ENCODE data around the gene CACNA1C. TPM values are rescaled to one million over a fixed set of nuclear protein-coding genes. Genes with fewer than 3 reads are reported as not detected.

The CACNA1C gene
- polyA plus RNA-seq, 2 donors, result 2.1 to 2.5 TPM

DNA sequence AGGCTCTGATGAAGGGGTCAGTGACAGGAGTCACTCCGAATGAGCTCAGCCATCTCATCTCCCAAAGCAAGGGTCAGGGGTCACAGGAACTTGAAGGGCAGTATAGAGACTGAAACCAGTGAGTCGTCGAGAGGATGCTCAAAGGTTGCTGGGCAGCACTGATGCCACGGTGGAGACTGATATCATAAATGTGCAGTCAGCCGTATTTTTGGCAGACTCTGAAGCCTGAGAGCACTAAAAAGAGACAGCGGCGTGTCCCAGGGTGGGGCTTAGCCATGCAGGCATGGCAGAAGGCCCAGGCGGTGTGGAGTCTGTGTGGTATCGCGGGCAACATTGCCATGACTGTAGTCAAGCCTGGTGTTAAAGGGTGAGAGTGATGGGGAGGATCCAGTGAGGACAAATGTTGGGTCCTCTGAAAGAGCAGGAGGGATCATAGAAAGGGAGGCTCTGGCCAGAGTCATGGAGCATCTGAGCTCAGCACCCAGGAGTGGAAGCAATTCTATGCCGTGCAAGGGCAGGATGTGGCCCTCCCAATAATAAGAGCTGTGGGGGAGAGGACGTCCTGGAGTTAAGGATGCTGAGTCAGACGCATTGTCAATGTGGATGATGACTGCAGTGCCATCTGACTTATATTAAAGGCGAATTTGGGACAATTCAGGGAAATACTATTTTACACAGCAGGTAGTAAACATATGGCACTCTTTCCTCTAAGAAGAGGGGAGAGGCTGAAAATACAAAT, 500.8 kb downstream of the CACNA1C start:
- Histone ChIP-seq H3K4me3 (ENCODE audit: low read depth in 1 of 2, low read length in 2 of 2) (no peak overlapping the region), H3K27ac (ENCODE audit: low read depth in 2 of 2, low read length in 1 of 2) (no peak overlapping the region), H3K9me3 (ENCODE audit: control insufficient read depth in 2 of 2, insufficient read depth in 1 of 2, low read depth in 1 of 2, low read length in 1 of 2) (peaks cover 0 to 3% of the 10 kb centered on the region in 2 donors), H3K27me3 (ENCODE audit: control insufficient read depth in 1 of 2, insufficient read depth in 2 of 2, low read length in 2 of 2) (no peaks in the 10 kb centered on the region), H3K36me3 (ENCODE audit: control insufficient read depth in 2 of 2, insufficient read depth in 2 of 2, low read length in 1 of 2) (no peaks in the 10 kb centered on the region), H3K4me1 (ENCODE audit: control insufficient read depth in 2 of 2, insufficient read depth in 2 of 2, low read length in 1 of 2) (peaks cover 0 to 2% of the 10 kb centered on the region in 2 donors)
- 77 to 80% methylated on average over 14 of the region's 14 CpGs for WGBS, 2 donors

DNA sequence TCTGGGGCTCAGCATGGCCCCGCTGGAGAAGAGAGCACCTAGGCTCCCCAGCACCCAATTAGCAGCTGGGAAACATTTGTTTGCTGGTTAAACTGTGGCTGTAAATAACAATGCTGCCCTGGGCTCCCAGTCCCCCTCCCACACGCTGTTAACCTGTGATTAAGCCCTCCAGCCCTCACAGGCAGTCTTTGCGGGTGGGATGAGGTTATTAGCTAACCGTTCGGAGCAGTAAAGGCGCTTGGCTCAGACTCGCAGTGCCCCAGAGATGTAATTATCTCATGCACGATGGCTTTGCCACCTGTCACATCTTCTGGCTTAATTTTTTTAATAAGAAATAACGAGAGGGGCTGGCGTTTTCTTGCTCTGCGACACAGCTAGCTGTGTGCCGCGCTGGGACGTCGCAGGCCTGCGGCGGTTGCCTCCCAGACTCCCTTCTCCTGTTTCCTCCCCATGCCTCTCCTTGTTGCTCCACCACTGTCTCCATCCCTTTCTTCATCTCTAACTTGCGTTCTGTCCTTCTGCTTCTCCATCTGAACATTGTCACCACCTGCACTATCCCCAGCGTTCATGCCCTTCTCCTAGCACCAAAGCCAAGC, 502.8 kb downstream of the CACNA1C start:
- peaks cover 0 to 3% of the 10 kb centered on the region in 2 donors for H3K9me3 ChIP-seq (ENCODE audit: control insufficient read depth in 2 of 2, insufficient read depth in 1 of 2, low read depth in 1 of 2, low read length in 1 of 2)
- no peak overlapping the region for H3K4me3 ChIP-seq (ENCODE audit: low read depth in 1 of 2, low read length in 2 of 2)
- H3K36me3 ChIP-seq (ENCODE audit: control insufficient read depth in 2 of 2, insufficient read depth in 2 of 2, low read length in 1 of 2), result no peaks in the 10 kb centered on the region
- no peak overlapping the region for H3K27ac ChIP-seq (ENCODE audit: low read depth in 2 of 2, low read length in 1 of 2)
- H3K4me1 ChIP-seq (ENCODE audit: control insufficient read depth in 2 of 2, insufficient read depth in 2 of 2, low read length in 1 of 2), result peaks cover 0 to under 1% of the 10 kb centered on the region in 2 donors
- H3K27me3 ChIP-seq (ENCODE audit: control insufficient read depth in 1 of 2, insufficient read depth in 2 of 2, low read length in 2 of 2), result no peaks in the 10 kb centered on the region
- WGBS, 2 donors, result 80 to 82% methylated on average over 19 of the region's 19 CpGs

DNA sequence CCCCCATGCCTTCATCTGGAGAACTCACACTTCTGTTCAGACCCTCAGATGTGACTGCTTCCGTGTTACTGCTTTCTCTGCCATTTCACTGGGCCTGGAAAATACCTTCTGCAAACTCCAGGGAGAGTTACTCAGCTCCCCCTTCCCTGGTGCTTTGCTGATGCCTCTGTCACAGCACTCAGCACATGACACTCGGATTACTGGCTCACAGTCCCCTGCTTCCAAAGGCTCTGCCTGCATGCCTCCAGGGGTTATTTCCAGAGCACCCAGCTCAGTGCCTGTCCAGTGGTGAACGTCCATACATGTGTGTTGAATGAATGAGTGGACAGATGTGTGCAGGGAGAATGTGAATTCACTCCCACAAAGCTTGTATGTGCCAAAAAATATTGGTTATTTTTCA, 504.8 kb downstream of the CACNA1C start:
- H3K27me3 ChIP-seq (ENCODE audit: control insufficient read depth in 1 of 2, insufficient read depth in 2 of 2, low read length in 2 of 2), result no peaks in the 10 kb centered on the region
- 67 to 68% methylated on average over 3 of the region's 3 CpGs for WGBS, 2 donors
- H3K9me3 ChIP-seq (ENCODE audit: control insufficient read depth in 2 of 2, insufficient read depth in 1 of 2, low read depth in 1 of 2, low read length in 1 of 2), result peaks cover 0 to 3% of the 10 kb centered on the region in 2 donors
- H3K4me1 ChIP-seq (ENCODE audit: control insufficient read depth in 2 of 2, insufficient read depth in 2 of 2, low read length in 1 of 2), result no peaks in the 10 kb centered on the region
- H3K4me3 ChIP-seq (ENCODE audit: low read depth in 1 of 2, low read length in 2 of 2), result no peak overlapping the region
- no peak overlapping the region for H3K27ac ChIP-seq (ENCODE audit: low read depth in 2 of 2, low read length in 1 of 2)
- no peaks in the 10 kb centered on the region for H3K36me3 ChIP-seq (ENCODE audit: control insufficient read depth in 2 of 2, insufficient read depth in 2 of 2, low read length in 1 of 2)

DNA sequence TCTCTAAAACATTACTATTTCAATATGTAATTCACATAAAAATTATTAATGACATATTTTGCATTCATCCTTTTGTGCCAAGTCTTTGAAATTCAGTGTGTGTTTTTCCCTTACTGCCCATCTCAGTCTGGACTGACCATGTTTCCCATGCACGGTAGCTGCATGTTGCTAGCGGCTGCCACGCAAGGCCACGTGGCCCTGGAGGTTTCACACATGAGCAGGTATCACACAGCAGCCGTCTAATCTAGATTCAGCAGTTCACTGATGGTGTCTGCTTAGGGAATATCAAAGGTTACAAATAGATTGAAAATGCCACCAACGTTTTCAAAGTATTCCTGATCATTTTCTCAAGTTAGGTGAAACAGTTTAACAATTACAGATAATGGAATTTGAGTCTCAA, 507.1 kb downstream of the CACNA1C start:
- no peaks in the 10 kb centered on the region for H3K36me3 ChIP-seq (ENCODE audit: control insufficient read depth in 2 of 2, insufficient read depth in 2 of 2, low read length in 1 of 2)
- WGBS, 2 donors, result 82 to 85% methylated on average over 6 of the region's 6 CpGs
- H3K4me1 ChIP-seq (ENCODE audit: control insufficient read depth in 2 of 2, insufficient read depth in 2 of 2, low read length in 1 of 2), result no peaks in the 10 kb centered on the region
- H3K27ac ChIP-seq (ENCODE audit: low read depth in 2 of 2, low read length in 1 of 2), result no peak overlapping the region
- peaks cover 0 to 3% of the 10 kb centered on the region in 2 donors for H3K9me3 ChIP-seq (ENCODE audit: control insufficient read depth in 2 of 2, insufficient read depth in 1 of 2, low read depth in 1 of 2, low read length in 1 of 2)
- H3K27me3 ChIP-seq (ENCODE audit: control insufficient read depth in 1 of 2, insufficient read depth in 2 of 2, low read length in 2 of 2), result no peaks in the 10 kb centered on the region
- H3K4me3 ChIP-seq (ENCODE audit: low read depth in 1 of 2, low read length in 2 of 2), result no peak overlapping the region

DNA sequence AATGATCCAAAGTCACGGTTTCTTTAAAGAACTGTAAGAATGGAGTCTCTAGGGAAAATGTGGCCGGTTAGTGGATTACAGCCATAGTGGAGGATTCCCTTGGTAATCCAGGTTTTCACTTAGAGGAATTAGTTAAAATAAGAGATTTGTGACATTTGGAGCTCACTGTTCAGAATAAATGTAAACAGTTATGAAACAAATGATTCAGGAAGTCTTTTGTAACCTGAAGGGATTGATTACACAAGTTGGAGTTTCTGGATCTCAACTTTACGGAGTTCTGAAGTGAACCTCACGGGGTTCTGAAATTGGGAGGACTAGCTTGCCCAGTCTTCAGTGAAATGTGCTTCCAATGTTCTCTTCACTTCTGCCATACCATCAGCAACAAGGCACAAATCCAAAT, 507.6 kb downstream of the CACNA1C start:
- 77 to 85% methylated on average over 4 of the region's 4 CpGs for WGBS, 2 donors
- Histone ChIP-seq H3K27ac (ENCODE audit: low read depth in 2 of 2, low read length in 1 of 2) (no peak overlapping the region), H3K4me3 (ENCODE audit: low read depth in 1 of 2, low read length in 2 of 2) (no peak overlapping the region), H3K4me1 (ENCODE audit: control insufficient read depth in 2 of 2, insufficient read depth in 2 of 2, low read length in 1 of 2) (no peaks in the 10 kb centered on the region), H3K27me3 (ENCODE audit: control insufficient read depth in 1 of 2, insufficient read depth in 2 of 2, low read length in 2 of 2) (no peaks in the 10 kb centered on the region), H3K9me3 (ENCODE audit: control insufficient read depth in 2 of 2, insufficient read depth in 1 of 2, low read depth in 1 of 2, low read length in 1 of 2) (peaks cover 0 to 3% of the 10 kb centered on the region in 2 donors), H3K36me3 (ENCODE audit: control insufficient read depth in 2 of 2, insufficient read depth in 2 of 2, low read length in 1 of 2) (no peaks in the 10 kb centered on the region)

DNA sequence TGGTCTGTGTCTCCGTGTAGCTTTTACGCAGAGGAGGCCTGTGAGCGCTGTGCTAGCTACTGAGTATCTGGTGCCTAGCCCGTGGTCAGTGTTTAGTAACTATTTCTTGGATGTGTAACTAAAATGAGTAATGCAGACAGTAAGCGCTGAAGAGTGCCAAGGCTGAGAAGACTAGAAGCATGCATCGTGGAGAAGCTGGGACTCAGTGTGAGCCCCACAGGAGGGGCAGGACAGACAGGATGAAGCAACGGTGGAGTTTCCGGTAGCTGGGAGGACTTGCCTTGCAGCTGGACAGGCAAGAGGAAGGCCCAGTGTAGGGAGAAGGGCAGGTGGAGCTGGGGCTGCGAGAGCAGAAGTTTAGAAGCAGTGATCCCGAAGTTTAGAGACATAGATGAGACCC, 508.6 kb downstream of the CACNA1C start:
- WGBS, 2 donors, result 74 to 79% methylated on average over 10 of the region's 10 CpGs
- H3K27ac ChIP-seq (ENCODE audit: low read depth in 2 of 2, low read length in 1 of 2), result no peak overlapping the region

DNA sequence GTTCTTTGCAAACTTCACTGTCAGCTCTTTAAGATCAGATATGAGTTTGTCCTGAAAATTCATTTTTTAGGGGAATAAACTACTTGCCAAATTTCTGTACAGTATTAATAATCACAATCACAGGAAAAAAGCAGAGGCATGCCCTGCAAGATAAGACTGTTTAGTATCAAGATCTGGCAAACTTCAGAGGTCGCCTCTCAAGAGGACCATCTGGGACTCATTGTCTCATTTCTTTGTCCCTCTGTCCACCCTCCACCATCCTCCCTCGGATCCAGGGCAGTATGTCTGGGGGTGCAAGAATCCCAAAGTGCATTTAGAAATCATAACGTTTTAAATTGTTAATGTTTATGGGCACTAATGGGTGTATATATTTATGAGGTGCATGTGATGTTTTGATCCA, 509.6 kb downstream of the CACNA1C start:
- Histone ChIP-seq H3K9me3 (ENCODE audit: control insufficient read depth in 2 of 2, insufficient read depth in 1 of 2, low read depth in 1 of 2, low read length in 1 of 2) (peaks cover 0 to 3% of the 10 kb centered on the region in 2 donors), H3K36me3 (ENCODE audit: control insufficient read depth in 2 of 2, insufficient read depth in 2 of 2, low read length in 1 of 2) (no peaks in the 10 kb centered on the region), H3K27ac (ENCODE audit: low read depth in 2 of 2, low read length in 1 of 2) (no peak overlapping the region), H3K27me3 (ENCODE audit: control insufficient read depth in 1 of 2, insufficient read depth in 2 of 2, low read length in 2 of 2) (no peaks in the 10 kb centered on the region), H3K4me1 (ENCODE audit: control insufficient read depth in 2 of 2, insufficient read depth in 2 of 2, low read length in 1 of 2) (no peaks in the 10 kb centered on the region), H3K4me3 (ENCODE audit: low read depth in 1 of 2, low read length in 2 of 2) (no peak overlapping the region)
- WGBS, 2 donors, result 51 to 57% methylated on average over 3 of the region's 3 CpGs

More for the DNA sequence above, 508.6 kb downstream of the CACNA1C start:
- Histone ChIP-seq H3K36me3 (ENCODE audit: control insufficient read depth in 2 of 2, insufficient read depth in 2 of 2, low read length in 1 of 2) (no peaks in the 10 kb centered on the region), H3K9me3 (ENCODE audit: control insufficient read depth in 2 of 2, insufficient read depth in 1 of 2, low read depth in 1 of 2, low read length in 1 of 2) (peaks cover 0 to 3% of the 10 kb centered on the region in 2 donors), H3K4me3 (ENCODE audit: low read depth in 1 of 2, low read length in 2 of 2) (no peak overlapping the region), H3K27me3 (ENCODE audit: control insufficient read depth in 1 of 2, insufficient read depth in 2 of 2, low read length in 2 of 2) (no peaks in the 10 kb centered on the region), H3K4me1 (ENCODE audit: control insufficient read depth in 2 of 2, insufficient read depth in 2 of 2, low read length in 1 of 2) (no peaks in the 10 kb centered on the region)

DNA sequence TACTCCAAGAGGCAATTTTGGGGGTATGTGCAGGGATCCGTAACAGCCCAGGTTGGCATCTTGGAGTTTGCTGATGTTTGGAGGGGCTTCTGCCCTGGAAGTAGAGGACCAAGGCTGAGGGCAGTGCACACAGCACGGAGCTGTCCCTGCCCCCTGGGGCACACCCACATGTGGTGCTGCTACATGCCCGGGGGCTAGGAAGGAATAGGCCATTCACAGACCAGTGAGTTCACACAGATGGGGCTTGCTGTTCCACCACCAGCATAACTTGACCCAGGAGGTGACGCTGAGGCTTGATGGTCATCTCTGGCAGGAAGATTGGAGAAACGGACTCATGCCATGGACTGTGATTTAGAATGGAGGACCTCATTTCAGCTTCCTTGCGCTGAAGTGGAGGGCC, 510.9 kb downstream of the CACNA1C start:
- WGBS, 2 donors, result 85 to 86% methylated on average over 6 of the region's 6 CpGs
- H3K9me3 ChIP-seq (ENCODE audit: control insufficient read depth in 2 of 2, insufficient read depth in 1 of 2, low read depth in 1 of 2, low read length in 1 of 2), result no peaks in the 10 kb centered on the region

DNA sequence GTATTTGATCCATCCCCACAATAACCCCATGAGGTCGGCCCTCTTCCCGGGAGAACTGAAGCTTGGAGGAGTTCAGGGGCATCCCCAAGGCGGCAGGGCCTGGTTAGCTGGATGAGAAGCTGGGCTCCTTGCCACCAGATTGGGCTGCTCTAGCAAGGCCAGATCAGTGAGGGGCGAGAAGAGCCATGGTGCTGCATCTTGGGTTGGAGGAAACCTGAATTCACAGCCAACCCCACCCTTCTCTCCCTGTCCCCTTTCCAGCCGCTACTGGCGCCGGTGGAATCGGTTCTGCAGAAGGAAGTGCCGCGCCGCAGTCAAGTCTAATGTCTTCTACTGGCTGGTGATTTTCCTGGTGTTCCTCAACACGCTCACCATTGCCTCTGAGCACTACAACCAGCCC, 513.4 kb downstream of the CACNA1C start:
- H3K36me3 ChIP-seq (ENCODE audit: control insufficient read depth in 2 of 2, insufficient read depth in 2 of 2, low read length in 1 of 2), result no peaks in the 10 kb centered on the region
- 91 to 92% methylated on average over 12 of the region's 12 CpGs for WGBS, 2 donors
- no peaks in the 10 kb centered on the region for H3K4me1 ChIP-seq (ENCODE audit: control insufficient read depth in 2 of 2, insufficient read depth in 2 of 2, low read length in 1 of 2)
- H3K27ac ChIP-seq (ENCODE audit: low read depth in 2 of 2, low read length in 1 of 2), result no peak overlapping the region
- H3K9me3 ChIP-seq (ENCODE audit: control insufficient read depth in 2 of 2, insufficient read depth in 1 of 2, low read depth in 1 of 2, low read length in 1 of 2), result peaks cover 0 to 2% of the 10 kb centered on the region in 2 donors
- no peak overlapping the region for H3K4me3 ChIP-seq (ENCODE audit: low read depth in 1 of 2, low read length in 2 of 2)
- H3K27me3 ChIP-seq (ENCODE audit: control insufficient read depth in 1 of 2, insufficient read depth in 2 of 2, low read length in 2 of 2), result no peaks in the 10 kb centered on the region

More for the DNA sequence above, 510.9 kb downstream of the CACNA1C start:
- H3K27ac ChIP-seq (ENCODE audit: low read depth in 2 of 2, low read length in 1 of 2), result no peak overlapping the region
- H3K27me3 ChIP-seq (ENCODE audit: control insufficient read depth in 1 of 2, insufficient read depth in 2 of 2, low read length in 2 of 2), result no peaks in the 10 kb centered on the region
- H3K36me3 ChIP-seq (ENCODE audit: control insufficient read depth in 2 of 2, insufficient read depth in 2 of 2, low read length in 1 of 2), result no peaks in the 10 kb centered on the region
- no peak overlapping the region for H3K4me3 ChIP-seq (ENCODE audit: low read depth in 1 of 2, low read length in 2 of 2)
- H3K4me1 ChIP-seq (ENCODE audit: control insufficient read depth in 2 of 2, insufficient read depth in 2 of 2, low read length in 1 of 2), result no peaks in the 10 kb centered on the region

DNA sequence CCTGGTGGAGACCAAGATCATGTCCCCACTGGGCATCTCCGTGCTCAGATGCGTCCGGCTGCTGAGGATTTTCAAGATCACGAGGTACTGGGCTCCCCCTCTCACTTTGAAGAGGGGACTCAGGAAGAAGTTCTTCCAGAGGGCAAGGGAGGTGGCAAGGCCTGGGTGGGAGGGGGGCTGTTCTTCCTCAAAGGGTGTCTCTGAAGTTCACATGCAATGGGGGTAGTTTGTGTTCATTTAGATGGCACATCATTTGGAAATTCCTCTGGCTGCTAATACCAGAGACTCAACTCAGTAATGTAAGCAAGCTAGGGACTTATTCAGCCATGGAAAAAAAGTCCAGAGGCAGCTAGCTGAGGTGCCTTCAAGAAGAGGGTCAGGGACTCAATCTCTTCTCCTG, 514.9 kb downstream of the CACNA1C start:
- no peaks in the 10 kb centered on the region for H3K36me3 ChIP-seq (ENCODE audit: control insufficient read depth in 2 of 2, insufficient read depth in 2 of 2, low read length in 1 of 2)
- peaks cover 0 to 2% of the 10 kb centered on the region in 2 donors for H3K9me3 ChIP-seq (ENCODE audit: control insufficient read depth in 2 of 2, insufficient read depth in 1 of 2, low read depth in 1 of 2, low read length in 1 of 2)
- no peaks in the 10 kb centered on the region for H3K27me3 ChIP-seq (ENCODE audit: control insufficient read depth in 1 of 2, insufficient read depth in 2 of 2, low read length in 2 of 2)
- 90 to 95% methylated on average over 4 of the region's 4 CpGs for WGBS, 2 donors
- no peak overlapping the region for H3K4me3 ChIP-seq (ENCODE audit: low read depth in 1 of 2, low read length in 2 of 2)
- H3K4me1 ChIP-seq (ENCODE audit: control insufficient read depth in 2 of 2, insufficient read depth in 2 of 2, low read length in 1 of 2), result no peaks in the 10 kb centered on the region
- H3K27ac ChIP-seq (ENCODE audit: low read depth in 2 of 2, low read length in 1 of 2), result no peak overlapping the region

Data from esophagus (tissue), 2 donors.